HG03571 (cell line): ENCODE data around the gene PTTG1IP.

Experiments
- ATAC-seq: cut with Tn5 transposase; IDR thresholded peaks from one replicate; pipeline ENCODE4 v1.9.1; 2021; ENCODE audit not compliant: unreplicated experiment

Gene PTTG1IP

GRCh38 chr21:44866780-44867179 lies 6.7 kb downstream of the PTTG1IP start:
- ATAC-seq = no peak

DNA sequence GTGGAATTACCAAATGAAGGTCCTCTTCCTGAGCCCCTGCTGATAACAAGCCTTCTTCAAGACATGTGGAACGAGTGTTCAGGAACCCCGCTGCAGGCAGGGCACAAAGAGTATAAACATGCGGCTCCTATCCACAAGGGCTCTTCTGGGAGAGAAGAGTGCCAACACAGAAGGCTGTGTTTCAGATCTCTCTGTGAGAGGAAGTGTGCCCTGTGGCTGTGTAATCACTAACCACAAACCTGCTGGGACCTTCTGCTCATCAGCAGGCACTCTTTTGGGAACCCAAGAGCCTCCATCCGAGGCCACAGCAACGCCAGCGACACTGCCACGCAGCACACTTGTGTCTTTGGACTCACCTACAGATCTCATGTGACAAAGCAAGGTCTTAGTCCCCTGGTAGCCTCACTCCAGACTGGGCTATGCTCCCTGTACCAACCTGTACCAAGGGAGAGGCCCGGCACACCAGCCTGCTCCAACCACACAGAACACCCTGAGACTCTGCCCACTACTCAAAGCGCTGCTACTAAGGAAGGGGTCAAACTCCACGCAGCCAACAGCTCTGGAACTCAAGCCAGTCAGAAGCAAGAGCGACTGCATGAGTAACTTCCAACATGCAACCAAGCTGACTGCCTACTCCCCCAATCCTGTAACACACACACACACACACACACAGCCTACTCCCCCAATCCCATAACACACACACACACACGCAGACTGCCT lies 7.8 kb downstream of the PTTG1IP start:
- ATAC-seq = no peak

- ATAC-seq = no peak
These were observed 10.4 kb downstream of the PTTG1IP start for GRCh38 chr21:44862869-44863685.

GRCh38 chr21:44858791-44859190 lies 14.7 kb downstream of the PTTG1IP start:
- ATAC-seq = no peak

GRCh38 chr21:44858291-44858690 lies 15.2 kb downstream of the PTTG1IP start:
- no peak for ATAC-seq

- ATAC-seq = no peak
These were observed 16.2 kb downstream of the PTTG1IP start for GRCh38 chr21:44857127-44857892.

DNA sequence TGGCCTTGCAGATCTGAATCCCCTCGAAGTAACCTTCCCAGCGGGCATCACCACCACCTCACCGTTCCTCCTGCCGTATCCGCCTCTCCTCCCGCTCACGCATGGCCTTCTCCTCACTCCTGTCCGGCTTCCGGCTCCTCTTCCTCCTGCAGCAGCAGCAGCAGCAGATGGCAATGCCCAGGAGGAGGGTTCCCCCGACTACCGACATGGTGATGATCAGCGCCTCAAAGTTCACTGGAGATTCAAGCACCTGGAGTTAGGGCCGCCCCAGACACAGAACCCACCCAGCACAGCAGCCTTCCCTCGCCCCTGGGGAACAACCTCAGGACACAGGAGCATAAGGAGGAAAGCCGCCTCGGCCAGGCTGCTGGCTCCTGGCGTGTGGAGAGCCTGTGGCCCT lies 17.4 kb downstream of the PTTG1IP start:
- ATAC-seq = no peak

GRCh38 chr21:44855572-44855971 lies 17.9 kb downstream of the PTTG1IP start:
- no peak for ATAC-seq

DNA sequence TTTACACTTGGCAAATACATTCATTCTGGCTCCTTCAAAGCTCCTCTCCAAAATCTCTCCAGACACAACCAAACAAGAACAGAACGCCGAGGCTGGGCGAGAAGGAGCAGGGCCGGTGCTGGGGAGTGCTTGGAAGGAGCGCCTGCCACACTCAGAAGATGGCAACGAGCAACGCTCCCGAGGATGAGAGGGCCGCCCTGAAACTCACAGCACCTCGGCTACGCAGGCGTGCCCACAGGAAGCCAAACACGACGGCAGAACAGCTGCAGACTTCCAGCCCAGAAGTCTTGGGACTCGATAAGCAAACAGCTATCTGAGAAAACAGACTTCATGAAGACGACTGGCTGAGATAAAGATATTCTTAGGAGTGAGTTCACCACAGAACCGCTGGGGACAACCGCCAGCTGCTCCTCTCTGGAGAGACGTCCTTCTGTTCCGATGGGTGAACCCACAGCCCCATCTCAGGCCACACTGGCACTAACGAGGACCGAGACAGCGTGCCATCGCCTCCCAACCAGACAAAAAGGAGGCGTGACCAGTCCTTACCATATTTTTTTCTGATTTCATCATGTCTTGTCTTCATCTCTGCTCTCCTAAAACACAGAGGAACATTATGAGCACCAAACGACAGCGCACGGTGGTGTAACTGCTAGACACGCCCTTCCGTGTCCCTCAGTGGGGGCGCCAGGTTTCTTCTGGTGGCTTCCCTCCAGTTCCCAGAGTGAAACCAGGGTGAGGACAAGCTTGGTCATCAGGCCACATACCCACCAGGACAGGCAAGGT lies 18.6 kb downstream of the PTTG1IP start:
- ATAC-seq = no peak

- ATAC-seq = no peak
These were observed 19.2 kb downstream of the PTTG1IP start for GRCh38 chr21:44854391-44854663.

DNA sequence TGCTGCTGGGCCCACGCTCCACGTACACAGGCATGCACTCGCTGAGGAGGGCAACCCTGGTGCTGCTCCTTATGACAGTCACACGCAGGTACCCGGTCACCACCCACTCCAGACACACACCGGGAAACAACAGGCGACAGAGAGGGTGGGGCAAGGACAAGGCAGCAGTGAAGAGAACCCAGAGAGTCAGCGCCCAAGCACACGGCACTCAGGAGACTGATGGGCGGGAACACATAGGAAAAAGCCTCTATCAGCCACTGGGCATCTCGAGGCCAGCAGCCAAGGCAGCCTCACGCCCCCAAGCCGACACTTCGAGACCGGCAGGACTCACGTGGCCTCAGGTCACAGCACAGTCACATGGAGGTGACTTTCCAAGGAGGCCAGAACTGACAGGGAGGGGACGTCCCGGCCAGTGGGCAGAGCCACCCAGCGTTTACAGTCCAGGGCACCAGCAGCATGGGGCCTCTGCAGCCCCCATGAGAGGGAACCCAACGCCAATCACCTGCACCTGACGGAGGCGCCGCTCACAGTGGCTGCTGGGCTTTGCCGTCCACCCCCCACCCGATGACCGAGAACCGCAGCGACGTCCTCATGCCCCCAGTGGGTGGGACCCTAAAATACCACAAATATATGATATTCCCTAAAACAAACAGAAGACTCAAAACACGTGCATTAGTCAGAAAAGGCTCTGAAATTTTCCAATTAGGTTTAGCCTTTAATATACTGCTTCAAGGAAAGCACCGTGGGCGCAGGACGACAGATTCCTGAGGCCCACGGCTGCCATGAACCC lies 19.7 kb downstream of the PTTG1IP start:
- no peak for ATAC-seq

- ATAC-seq = no peak
These were observed 22.4 kb downstream of the PTTG1IP start for GRCh38 chr21:44850905-44851657.

DNA sequence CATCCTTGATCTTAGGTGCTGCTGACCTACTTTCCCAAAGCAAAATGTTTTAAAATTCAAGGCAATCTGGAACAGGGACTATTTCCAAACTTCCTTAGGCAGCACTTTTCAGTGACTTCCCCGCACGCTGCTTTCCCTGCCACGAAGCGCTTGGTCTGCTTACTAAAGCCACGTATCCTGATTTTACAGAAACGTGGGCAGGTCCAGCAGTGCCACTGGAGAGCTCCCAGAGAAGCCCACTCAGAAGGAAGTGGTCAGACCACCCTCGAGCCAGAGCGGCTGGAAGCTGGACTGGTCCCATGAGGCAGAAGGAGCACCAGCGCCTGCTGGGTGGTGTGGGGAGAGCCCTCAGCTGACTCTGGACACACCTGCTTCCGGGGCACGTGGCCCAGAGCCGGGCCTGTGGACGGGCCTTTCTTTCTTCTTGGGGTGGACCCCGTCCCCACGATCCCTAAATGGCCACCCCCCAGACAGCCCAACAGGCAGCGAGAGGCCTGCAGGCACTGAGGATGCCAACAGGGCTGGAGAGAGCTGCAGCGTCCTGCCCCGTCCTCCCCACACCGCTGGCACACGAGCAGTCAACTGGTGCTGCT lies 23.2 kb downstream of the PTTG1IP start:
- no peak for ATAC-seq

DNA sequence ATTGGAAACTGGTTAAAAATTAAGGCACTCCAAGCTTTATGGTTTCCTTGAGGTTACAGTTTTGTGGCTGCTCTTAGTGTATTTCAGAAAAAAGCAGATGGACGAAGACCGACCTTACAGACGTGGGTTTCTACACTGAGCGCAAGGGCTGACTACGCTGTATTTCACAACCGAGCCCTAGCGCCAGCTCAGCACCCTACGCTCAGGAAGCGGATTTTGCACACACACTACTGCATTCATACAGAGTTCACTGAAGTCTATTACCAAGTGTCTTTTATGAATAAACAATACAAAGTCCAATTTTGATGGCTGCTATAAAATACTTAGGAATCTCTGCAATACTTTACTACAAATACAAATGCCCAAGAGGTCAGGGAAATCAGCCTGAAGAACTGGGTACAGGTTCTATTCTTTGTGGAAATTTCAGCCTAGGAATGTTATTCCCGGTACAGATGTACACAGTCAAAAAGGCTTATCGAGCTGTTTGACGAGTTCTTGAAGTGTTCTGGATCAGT lies 23.8 kb downstream of the PTTG1IP start:
- ATAC-seq = no peak

- no peak for ATAC-seq
These were observed 24.5 kb downstream of the PTTG1IP start for GRCh38 chr21:44848821-44849521.

DNA sequence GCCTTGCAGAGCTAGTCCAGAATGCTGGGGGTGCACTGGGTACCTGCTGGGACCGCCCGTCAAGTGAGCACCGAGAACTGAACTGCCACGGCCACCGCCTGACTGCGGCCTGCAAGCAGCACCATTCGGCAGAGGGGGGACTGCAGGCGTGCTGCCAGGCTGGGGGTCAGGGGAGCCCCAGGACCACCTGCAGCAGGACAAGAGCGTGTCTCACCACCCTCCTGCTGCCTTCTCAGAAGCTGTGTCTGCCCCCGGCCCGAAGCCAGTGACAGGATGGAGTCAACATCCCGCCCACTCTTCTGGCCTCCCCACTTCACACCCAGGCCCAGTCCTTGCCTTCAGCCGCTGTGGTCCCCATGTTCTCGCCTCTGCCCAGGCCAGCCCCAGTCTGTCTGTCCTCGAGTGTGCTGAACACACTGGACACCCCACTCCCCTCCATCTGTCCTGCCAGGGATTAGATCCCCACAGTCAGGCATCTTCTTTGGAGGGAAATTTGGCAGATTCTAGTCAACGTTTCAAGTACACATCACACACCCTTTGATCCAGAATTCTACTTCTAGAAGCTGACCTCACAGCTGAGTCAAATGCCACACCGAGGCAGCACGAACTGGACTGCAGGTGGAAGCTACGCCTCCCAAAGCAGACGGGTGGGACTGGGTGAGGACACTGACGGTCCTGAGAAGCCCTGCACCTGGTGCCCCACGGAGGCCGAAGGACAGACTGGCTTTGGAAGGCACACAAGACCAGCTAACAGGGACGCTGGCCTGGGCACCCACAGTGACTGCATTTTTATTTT lies 26.0 kb downstream of the PTTG1IP start:
- ATAC-seq = no peak

- no peak for ATAC-seq
These were observed 26.8 kb downstream of the PTTG1IP start for GRCh38 chr21:44846485-44847260.
